ENCODE data around the gene SNW1.

SNW1 gene

GRCh38 chr14:77682158-77682553 is 78.8 kb downstream of the SNW1 start:
- Histone ChIP-seq H3K4me3 (ENCODE audit: low read depth, low read length, poor library complexity, severe bottlenecking) (no peak overlapping the region), H3K79me2 (ENCODE audit: insufficient read depth, low read length) (no peaks in the 10 kb centered on the region), H3K4me2 (ENCODE audit: low read length) (no peak overlapping the region), H3K27me3 (ENCODE audit: insufficient read depth, low read length) (no peaks in the 10 kb centered on the region), H3F3A (ENCODE audit: insufficient read depth, low read length) (no peaks in the 10 kb centered on the region), H3K36me3 (ENCODE audit: insufficient read depth, low read length) (peaks cover 13% of the 10 kb centered on the region; the same call in 1 of the 2 replicates), H3K27ac (ENCODE audit: low read depth, low read length, poor library complexity, severe bottlenecking) (no peak overlapping the region), H3K9ac (ENCODE audit: low read length) (no peak overlapping the region), H4K20me1 (ENCODE audit: insufficient read depth, low read length) (no peaks in the 10 kb centered on the region), H3K9me3 (ENCODE audit: low read length) (no peaks in the 10 kb centered on the region), H2AFZ (ENCODE audit: low read length) (no peak overlapping the region), H3K9me2 (ENCODE audit: low read depth, low read length) (no peaks in the 10 kb centered on the region), H3K4me1 (ENCODE audit: insufficient read depth, low read length, severe bottlenecking) (no peaks in the 10 kb centered on the region)
- TF ChIP-seq EZH2 (IDR thresholded peaks at IDR 0.05; ENCODE audit: borderline replicate concordance, low read length), result no peak
- TF ChIP-seq CTCF (IDR thresholded peaks at IDR 0.05; ENCODE audit: low read length), result no peak

- no peak for TF ChIP-seq CTCF (IDR thresholded peaks at IDR 0.05; ENCODE audit: low read length)
- no peak for TF ChIP-seq EZH2 (IDR thresholded peaks at IDR 0.05; ENCODE audit: borderline replicate concordance, low read length)
- no peaks in the 10 kb centered on the region for H3K27me3 ChIP-seq (ENCODE audit: insufficient read depth, low read length)
- H3K4me3 ChIP-seq (ENCODE audit: low read depth, low read length, poor library complexity, severe bottlenecking), result no peak overlapping the region
- no peaks in the 10 kb centered on the region for H3K9me3 ChIP-seq (ENCODE audit: low read length)
- no peaks in the 10 kb centered on the region for H4K20me1 ChIP-seq (ENCODE audit: insufficient read depth, low read length)
- peaks cover 13% of the 10 kb centered on the region; the same call in 1 of the 2 replicates for H3K36me3 ChIP-seq (ENCODE audit: insufficient read depth, low read length)
- H2AFZ ChIP-seq (ENCODE audit: low read length), result no peak overlapping the region
- H3K9ac ChIP-seq (ENCODE audit: low read length), result no peak overlapping the region
- H3K27ac ChIP-seq (ENCODE audit: low read depth, low read length, poor library complexity, severe bottlenecking), result no peak overlapping the region
- no peaks in the 10 kb centered on the region for H3K4me1 ChIP-seq (ENCODE audit: insufficient read depth, low read length, severe bottlenecking)
- H3K4me2 ChIP-seq (ENCODE audit: low read length), result no peak overlapping the region
- no peaks in the 10 kb centered on the region for H3K79me2 ChIP-seq (ENCODE audit: insufficient read depth, low read length)
- H3F3A ChIP-seq (ENCODE audit: insufficient read depth, low read length), result no peaks in the 10 kb centered on the region
- H3K9me2 ChIP-seq (ENCODE audit: low read depth, low read length), result no peaks in the 10 kb centered on the region
Observed at GRCh38 chr14:77681196-77682157, 79.5 kb downstream of the SNW1 start.

- H3F3A ChIP-seq (ENCODE audit: insufficient read depth, low read length), result no peaks in the 10 kb centered on the region
- H4K20me1 ChIP-seq (ENCODE audit: insufficient read depth, low read length), result no peaks in the 10 kb centered on the region
- H3K4me3 ChIP-seq (ENCODE audit: low read depth, low read length, poor library complexity, severe bottlenecking), result no peak overlapping the region
- no peaks in the 10 kb centered on the region for H3K79me2 ChIP-seq (ENCODE audit: insufficient read depth, low read length)
- H3K4me2 ChIP-seq (ENCODE audit: low read length), result no peak overlapping the region
- H3K9me2 ChIP-seq (ENCODE audit: low read depth, low read length), result no peaks in the 10 kb centered on the region
- H3K9ac ChIP-seq (ENCODE audit: low read length), result no peak overlapping the region
- no peak overlapping the region for H2AFZ ChIP-seq (ENCODE audit: low read length)
- no peak for TF ChIP-seq CTCF (IDR thresholded peaks at IDR 0.05; ENCODE audit: low read length)
- TF ChIP-seq EZH2 (IDR thresholded peaks at IDR 0.05; ENCODE audit: borderline replicate concordance, low read length), result no peak
- H3K36me3 ChIP-seq (ENCODE audit: insufficient read depth, low read length), result peaks cover 44% of the 10 kb centered on the region
- H3K27me3 ChIP-seq (ENCODE audit: insufficient read depth, low read length), result no peaks in the 10 kb centered on the region
- H3K9me3 ChIP-seq (ENCODE audit: low read length), result no peaks in the 10 kb centered on the region
- no peak overlapping the region for H3K27ac ChIP-seq (ENCODE audit: low read depth, low read length, poor library complexity, severe bottlenecking)
- no peaks in the 10 kb centered on the region for H3K4me1 ChIP-seq (ENCODE audit: insufficient read depth, low read length, severe bottlenecking)
Observed at GRCh38 chr14:77674931-77675330, 86.0 kb downstream of the SNW1 start.

All from OCI-LY1 (cell line).